H1 (cell line): ENCODE data around the gene MAPK8. TPM values are rescaled to one million over a fixed set of nuclear protein-coding genes. Genes with fewer than 3 reads are reported as not detected.

Source experiments
- CTCF ChIA-PET: fragments of 300-600 bp; sonication (Branson Sonifier 250); formaldehyde crosslinking; loops from one replicate; lab custom pipeline; 2021; ENCODE audit not compliant: partially characterized antibody; lab: Charles Lee
- POLR2A ChIA-PET: fragments of 300-600 bp; sonication (Branson Sonifier 250); formaldehyde crosslinking; loops from one replicate; lab custom pipeline; 2021; ENCODE audit warnings: inconsistent platforms; ENCODE audit not compliant: partially characterized antibody; lab: Charles Lee
- DNase-seq, 2 experiments: peaks; one replicate each; pipeline versions ENCODE4 v3.0.0 to v3.0.0-alpha.2; 2010 to 2022; ENCODE audit warnings: low spot score in 2 of 2, low read depth in 1 of 2, mixed read lengths in 1 of 2
- FAIRE-seq: peaks from 2 replicates; lab custom pipeline; 2011; peaks lifted over from hg19 to GRCh38; lab: Jason Lieb, UNC
- H2AFZ ChIP-seq: 2 replicates; pipeline ENCODE4 v1.8.1; 2012; ENCODE audit warnings: low read length, inconsistent platforms
- H2AK5ac ChIP-seq: 2 replicates; pipeline ENCODE4 v1.6.1; 2013; ENCODE audit warnings: low read depth, low read length
- H2BK120ac ChIP-seq: replicated peaks from 2 replicates; pipeline ENCODE3; 2013; ENCODE audit warnings: low read depth, low read length, inconsistent platforms
- H2BK12ac ChIP-seq: 2 replicates; pipeline ENCODE4 v1.6.1; 2013; ENCODE audit warnings: low read depth, low read length
- H2BK15ac ChIP-seq: 2 replicates; pipeline ENCODE4 v1.6.1; 2013; ENCODE audit warnings: low read length
- H2BK20ac ChIP-seq: 2 replicates; pipeline ENCODE4 v1.6.1; 2013; ENCODE audit warnings: low read length
- H2BK5ac ChIP-seq: 2 replicates; pipeline ENCODE4 v1.6.1; 2013; ENCODE audit warnings: low read depth, low read length
- H3K14ac ChIP-seq: 2 replicates; pipeline ENCODE4 v1.6.1; 2013; ENCODE audit warnings: inconsistent platforms; ENCODE audit not compliant: insufficient read length
- H3K18ac ChIP-seq: 2 replicates; pipeline ENCODE4 v1.6.1; 2013; ENCODE audit warnings: low read length; ENCODE audit errors: extremely low read depth
- H3K23ac ChIP-seq: 2 replicates; pipeline ENCODE4 v1.6.1; 2013; ENCODE audit warnings: inconsistent platforms; ENCODE audit not compliant: insufficient read length
- H3K23me2 ChIP-seq: 2 replicates; pipeline ENCODE4 v1.6.1; 2013; ENCODE audit warnings: low read depth, low read length
- H3K27ac ChIP-seq: 2 replicates; pipeline ENCODE4 v1.6.1; 2011; ENCODE audit warnings: low read depth, low read length, inconsistent platforms
- H3K27me3 ChIP-seq, 4 experiments: replicated peaks in 1 of 4; 1 replicate in 1 of 4; 2 replicates in 3 of 4; pipeline versions ENCODE4 v1.6.1 to v1.8.1; 2011 to 2013; ENCODE audit warnings: low read length in 3 of 4, mild to moderate bottlenecking in 3 of 4, inconsistent platforms in 2 of 4, mixed read lengths in 2 of 4, moderate library complexity in 1 of 4; ENCODE audit not compliant: control insufficient read depth in 3 of 4, insufficient read depth in 3 of 4; ENCODE audit errors: extremely low read depth in 1 of 4
- H3K36me3 ChIP-seq, 4 experiments: 2 replicates each; pipeline versions ENCODE4 v1.6.1 to v1.8.1; 2011 to 2013; ENCODE audit warnings: mild to moderate bottlenecking in 4 of 4, low read length in 3 of 4, moderate library complexity in 2 of 4, control low read depth in 1 of 4, inconsistent platforms in 1 of 4; ENCODE audit not compliant: insufficient read depth in 4 of 4, control insufficient read depth in 2 of 4
- H3K4ac ChIP-seq: replicated peaks from 2 replicates; pipeline ENCODE3; 2013; ENCODE audit warnings: low read length, low read depth, mixed read lengths, inconsistent platforms; ENCODE audit not compliant: insufficient read length
- H3K4me1 ChIP-seq, 4 experiments: replicated peaks in 1 of 4; 1 replicate in 1 of 4; 2 replicates in 3 of 4; pipeline versions ENCODE4 v1.6.1 to v1.8.1; 2011 to 2013; ENCODE audit warnings: low read length in 3 of 4, inconsistent platforms in 2 of 4, mixed read lengths in 1 of 4; ENCODE audit not compliant: insufficient read depth in 4 of 4, control insufficient read depth in 3 of 4
- H3K4me2 ChIP-seq, 2 experiments: 2 replicates each; pipeline versions ENCODE4 v1.6.1 to v1.8.1; 2011 to 2013; ENCODE audit warnings: low read depth in 2 of 2, low read length in 2 of 2, control low read depth in 1 of 2, inconsistent platforms in 1 of 2, mild to moderate bottlenecking in 1 of 2; ENCODE audit not compliant: insufficient read depth in 1 of 2
- H3K4me3 ChIP-seq, 4 experiments: fragments of 200-600, 300-600 bp in 1 of 4; sonication (generic), shearing (Covaris generic), sonication (Bioruptor Twin) in 1 of 4; 2 replicates each; pipeline versions ENCODE4 v1.5.1 to v1.8.1; 2011 to 2016; ENCODE audit warnings: low read length in 4 of 4, low read depth in 3 of 4, control low read depth in 2 of 4, inconsistent platforms in 2 of 4, mild to moderate bottlenecking in 2 of 4, mixed read lengths in 1 of 4, moderate library complexity in 1 of 4; ENCODE audit not compliant: insufficient read depth in 2 of 4; ENCODE audit errors: extremely low read depth in 1 of 4
- H3K56ac ChIP-seq: replicated peaks from 2 replicates; pipeline ENCODE3; 2013; ENCODE audit warnings: low read depth, mild to moderate bottlenecking, mixed read lengths, low read length, inconsistent platforms; ENCODE audit not compliant: insufficient read length
- H3K79me1 ChIP-seq: 2 replicates; pipeline ENCODE4 v1.6.1; 2013; ENCODE audit warnings: low read depth, low read length, control low read depth
- H3K79me2 ChIP-seq, 2 experiments: 2 replicates each; pipeline versions ENCODE4 v1.6.1 to v1.8.1; 2012 to 2013; ENCODE audit warnings: low read length in 2 of 2, mild to moderate bottlenecking in 2 of 2, inconsistent platforms in 1 of 2; ENCODE audit not compliant: insufficient read depth in 2 of 2, control insufficient read depth in 1 of 2
- H3K9ac ChIP-seq, 4 experiments: replicated peaks in 1 of 4; 1 replicate in 1 of 4; 2 replicates in 3 of 4; pipeline versions ENCODE4 v1.6.1 to v1.8.1; 2011 to 2013; ENCODE audit warnings: low read depth in 3 of 4, low read length in 3 of 4, control low read depth in 2 of 4, mild to moderate bottlenecking in 2 of 4, moderate library complexity in 2 of 4, inconsistent platforms in 1 of 4; ENCODE audit errors: extremely low read depth in 1 of 4
- H3K9me3 ChIP-seq, 2 experiments: 2 replicates each; pipeline versions ENCODE4 v1.6.1 to v1.8.1; 2012 to 2013; ENCODE audit warnings: mild to moderate bottlenecking in 2 of 2, moderate library complexity in 2 of 2, control low read depth in 1 of 2, inconsistent platforms in 1 of 2, low read depth in 1 of 2, low read length in 1 of 2, mixed read lengths in 1 of 2; ENCODE audit not compliant: insufficient read depth in 2 of 2
- H4K20me1 ChIP-seq, 2 experiments: replicated peaks in 1 of 2; 2 replicates each; pipeline versions ENCODE3 to v1.8.1; 2011 to 2013; ENCODE audit warnings: inconsistent platforms in 2 of 2, low read length in 2 of 2, mild to moderate bottlenecking in 1 of 2; ENCODE audit not compliant: insufficient read depth in 2 of 2, control insufficient read depth in 1 of 2
- H4K5ac ChIP-seq: 2 replicates; pipeline ENCODE4 v1.6.1; 2013; ENCODE audit warnings: low read length, low read depth, mixed read lengths, inconsistent platforms; ENCODE audit not compliant: insufficient read length
- H4K8ac ChIP-seq: 2 replicates; pipeline ENCODE4 v1.8.0; 2013; ENCODE audit warnings: mild to moderate bottlenecking, moderate library complexity, low read length, inconsistent platforms; ENCODE audit not compliant: insufficient read depth; ENCODE audit errors: extremely low read depth
- H4K91ac ChIP-seq: replicated peaks from 2 replicates; pipeline ENCODE3; 2013; ENCODE audit warnings: low read length, mixed read lengths, inconsistent platforms; ENCODE audit not compliant: insufficient read length
- EP300 ChIP-seq, 2 experiments: IDR thresholded peaks; 1 replicate in 1 of 2; 2 replicates in 1 of 2; pipeline ENCODE4 v1.6.1; 2011 to 2012; ENCODE audit warnings: low read depth in 2 of 2, low read length in 2 of 2, mild to moderate bottlenecking in 2 of 2, borderline replicate concordance in 1 of 2, inconsistent platforms in 1 of 2, moderate library complexity in 1 of 2
- NRF1 ChIP-seq: IDR thresholded peaks from 2 replicates; pipeline ENCODE4 v1.6.1; 2011; ENCODE audit warnings: mild to moderate bottlenecking, low read depth, low read length, improper control_type of control experiment
- SP4 ChIP-seq: IDR thresholded peaks from 2 replicates; pipeline ENCODE4 v1.6.1; 2012; ENCODE audit warnings: low read length, inconsistent platforms
- WGBS, 2 experiments: shearing (Covaris generic) in 1 of 2; methylation state at CpG; one replicate each; pipeline versions ENCODE4 v1.1.6 to v1.1.7; 2013 to 2015; ENCODE audit warnings: low lambda C conversion rate in 2 of 2, mixed read lengths in 2 of 2, inconsistent platforms in 1 of 2, low coverage in 1 of 2, missing lambda C conversion rate in 1 of 2; ENCODE audit not compliant: insufficient replicate concordance in 2 of 2, insufficient coverage in 1 of 2, insufficient read length in 1 of 2; ENCODE audit errors: extremely low coverage in 1 of 2, missing lambda C conversion rate in 1 of 2; 5-methylcytosine and 5-hydroxymethylcytosine counted together
- polyA plus RNA-seq, 7 experiments: library from polyadenylated mRNA; depleted of rRNA in 3 of 7; stranded (reverse) in 5 of 7; unstranded in 2 of 7; fragments of >200 nt in 5 of 7; fragments of 200-250 nt in 2 of 7; gene quantifications; 1 replicate in 5 of 7; 2 replicates in 1 of 7; 4 replicates in 1 of 7; pipeline versions ENCODE4 v1.2.1 to v1.2.3, GENCODE V29; 2011 to 2013; ENCODE audit warnings: missing spikeins in 2 of 7, mixed read lengths in 2 of 7
- total RNA-seq: library from RNA; stranded (reverse); fragmentation: NEBNext Ultra II Directional; extraction: Animal tissue kit (Norgen Biotek cat#: 25700); gene quantifications from 2 replicates; pipeline ENCODE4 v1.2.1, GENCODE V29; 2021
- TF ChIP-seq, protein P1 (sequence below): IDR thresholded peaks from 2 replicates; pipeline ENCODE4 v1.6.1; 2011; ENCODE audit warnings: low read length, improper control_type of control experiment

Gene MAPK8
- total and polyA plus RNA-seq, 2 of the 8 experiments (the other 6 are each of a cell fraction or from before 2014, with no cell fraction given), result 23.3 to 71.3 TPM

DNA sequence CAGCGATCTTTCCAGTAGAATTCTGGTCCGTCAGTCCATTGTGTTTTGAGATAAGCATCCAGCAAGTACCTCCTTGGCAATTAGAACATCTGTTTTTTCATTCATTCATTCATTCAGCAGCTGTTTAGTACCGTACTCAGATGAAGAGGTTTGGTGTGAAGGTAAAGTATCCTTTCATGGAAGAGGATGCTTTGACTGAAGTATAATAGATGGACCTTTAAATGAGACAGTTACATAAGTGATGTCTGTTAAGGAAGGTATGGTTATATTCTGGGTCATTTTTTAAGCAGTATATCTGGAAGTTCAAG, 1.2 kb downstream of the MAPK8 start:
- FAIRE-seq, result no peak
- H3K4me3 ChIP-seq, result peak overlapping the region; percentile 82 to 89 (median 85)
- WGBS, 2 experiments, result 46% methylated on average over 3 of the region's 3 CpGs; no CpG with 5 or more reads in 1 of the 2 experiments
- no peaks in the 10 kb centered on the region for H3K9me3 ChIP-seq
- no peak for DNase-seq
- POLR2A ChIA-PET, result interaction anchor here (1.3 kb wide), 1 partner anchor 9 kb away, joined by 3 read pairs; no protein-coding TSS in a partner anchor
- peaks cover 4% of the 10 kb centered on the region for H3K23me2 ChIP-seq
- H4K5ac ChIP-seq, result no peak overlapping the region
- H4K8ac ChIP-seq, result no peak overlapping the region
- no peak overlapping the region for H3K4ac ChIP-seq
- H2BK20ac ChIP-seq, result no peak overlapping the region
- no peaks in the 10 kb centered on the region for H3K36me3 ChIP-seq
- no peak overlapping the region for H3K14ac ChIP-seq
- no peak overlapping the region for H4K91ac ChIP-seq
- no peak overlapping the region for H2AFZ ChIP-seq
- peak overlapping the region; percentile 83 to 87 for H3K4me2 ChIP-seq
- H2BK12ac ChIP-seq, result no peak overlapping the region
- peak overlapping the region in 3 of 4 experiments; percentile 69 to 87 (median 72); a peak in 6 of 7 replicates for H3K9ac ChIP-seq
- no peak overlapping the region for H2BK5ac ChIP-seq
- H3K79me1 ChIP-seq, result no peaks in the 10 kb centered on the region; the same call in 1 of the 2 replicates
- peaks cover 0 to 6% of the 10 kb centered on the region in 2 experiments for H4K20me1 ChIP-seq
- no peak overlapping the region for H2BK15ac ChIP-seq
- no peak overlapping the region for H2AK5ac ChIP-seq
- H3K79me2 ChIP-seq, result peaks cover 5 to 56% of the 10 kb centered on the region in 2 experiments; a peak in 3 of 4 replicates
- H3K27ac ChIP-seq, result no peak overlapping the region
- H3K4me1 ChIP-seq, result no peaks in the 10 kb centered on the region; a peak in 1 of 7 replicates
- H2BK120ac ChIP-seq, result no peak overlapping the region
- H3K18ac ChIP-seq, result no peak overlapping the region
- CTCF ChIA-PET, result interaction anchor here (1.3 kb wide), 1 partner anchor 9 kb away, joined by 3 read pairs; no protein-coding TSS in a partner anchor
- H3K56ac ChIP-seq, result no peak overlapping the region
- no peak overlapping the region for H3K23ac ChIP-seq
- H3K27me3 ChIP-seq, result no peaks in the 10 kb centered on the region
- TF ChIP-seq EP300 (IDR thresholded peaks at IDR 0.05; ENCODE audit: borderline replicate concordance in 1 of 2, low read depth in 2 of 2, low read length in 2 of 2), result no peak
- TF ChIP-seq, protein P1, sequence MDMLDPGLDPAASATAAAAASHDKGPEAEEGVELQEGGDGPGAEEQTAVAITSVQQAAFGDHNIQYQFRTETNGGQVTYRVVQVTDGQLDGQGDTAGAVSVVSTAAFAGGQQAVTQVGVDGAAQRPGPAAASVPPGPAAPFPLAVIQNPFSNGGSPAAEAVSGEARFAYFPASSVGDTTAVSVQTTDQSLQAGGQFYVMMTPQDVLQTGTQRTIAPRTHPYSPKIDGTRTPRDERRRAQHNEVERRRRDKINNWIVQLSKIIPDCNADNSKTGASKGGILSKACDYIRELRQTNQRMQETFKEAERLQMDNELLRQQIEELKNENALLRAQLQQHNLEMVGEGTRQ, result no peak
- no peak for TF ChIP-seq NRF1
- no peak for TF ChIP-seq SP4
